HG03097 (cell line): ENCODE measurements around the gene ZFYVE9.
"Not testable (repeated sequence)": the region's sequence is repeated elsewhere in the genome, so short reads cannot be mapped to it uniquely, and the experiment has no call there.

Experiments
- ATAC-seq: cut with Tn5 transposase; IDR thresholded peaks from one replicate; pipeline ENCODE4 v1.9.1; 2021; ENCODE audit not compliant: unreplicated experiment, low FRiP score

ZFYVE9 gene

GRCh38 chr1:52141513-52142219 is at the start of gene ZFYVE9:
ZFYVE9 (plus strand) TSS chr1:52142089; CDS start chr1:52233207, 91,118 bp downstream.
- ATAC-seq = peak; percentile 76

- not testable (repeated sequence) for ATAC-seq
These were observed 47.6 kb upstream of the ZFYVE9 start for GRCh38 chr1:52094300-52094699.

- ATAC-seq = no peak
These were observed 45.7 kb upstream of the ZFYVE9 start for GRCh38 chr1:52096216-52096615.

GRCh38 chr1:52098139-52098871 is 43.6 kb upstream of the ZFYVE9 start:
- no peak for ATAC-seq

GRCh38 chr1:52102336-52103013 is 39.4 kb upstream of the ZFYVE9 start:
- ATAC-seq = peak; percentile 56

GRCh38 chr1:52111492-52111891 is 30.4 kb upstream of the ZFYVE9 start:
- no peak for ATAC-seq

GRCh38 chr1:52112489-52112888 is 29.4 kb upstream of the ZFYVE9 start:
- no peak for ATAC-seq

- ATAC-seq = no peak
These were observed 22.4 kb upstream of the ZFYVE9 start for GRCh38 chr1:52119301-52120079.

- no peak for ATAC-seq
These were observed 19.5 kb upstream of the ZFYVE9 start for GRCh38 chr1:52122384-52122783.

- no peak for ATAC-seq
These were observed 18.3 kb upstream of the ZFYVE9 start for GRCh38 chr1:52123622-52124021.

GRCh38 chr1:52125736-52126359 is 16.0 kb upstream of the ZFYVE9 start:
- no peak for ATAC-seq

- no peak for ATAC-seq
These were observed 14.4 kb upstream of the ZFYVE9 start for GRCh38 chr1:52127181-52128180.

- ATAC-seq = no peak
These were observed 1.9 kb upstream of the ZFYVE9 start for GRCh38 chr1:52139817-52140540.

GRCh38 chr1:52140633-52141512 is 1.0 kb upstream of the ZFYVE9 start:
- no peak for ATAC-seq

- ATAC-seq = peak; percentile 30
These were observed 613 bp downstream of the ZFYVE9 start for GRCh38 chr1:52142220-52143183.

- no peak for ATAC-seq
These were observed 3.2 kb downstream of the ZFYVE9 start for GRCh38 chr1:52145137-52145536.
